HG03521 (cell line): ENCODE measurements around the gene MYCL.

Experiments
- ATAC-seq: cut with Tn5 transposase; IDR thresholded peaks from one replicate; pipeline ENCODE4 v1.9.1; 2021; ENCODE audit warnings: mild to moderate bottlenecking, moderate library complexity; ENCODE audit not compliant: unreplicated experiment

Gene MYCL

DNA sequence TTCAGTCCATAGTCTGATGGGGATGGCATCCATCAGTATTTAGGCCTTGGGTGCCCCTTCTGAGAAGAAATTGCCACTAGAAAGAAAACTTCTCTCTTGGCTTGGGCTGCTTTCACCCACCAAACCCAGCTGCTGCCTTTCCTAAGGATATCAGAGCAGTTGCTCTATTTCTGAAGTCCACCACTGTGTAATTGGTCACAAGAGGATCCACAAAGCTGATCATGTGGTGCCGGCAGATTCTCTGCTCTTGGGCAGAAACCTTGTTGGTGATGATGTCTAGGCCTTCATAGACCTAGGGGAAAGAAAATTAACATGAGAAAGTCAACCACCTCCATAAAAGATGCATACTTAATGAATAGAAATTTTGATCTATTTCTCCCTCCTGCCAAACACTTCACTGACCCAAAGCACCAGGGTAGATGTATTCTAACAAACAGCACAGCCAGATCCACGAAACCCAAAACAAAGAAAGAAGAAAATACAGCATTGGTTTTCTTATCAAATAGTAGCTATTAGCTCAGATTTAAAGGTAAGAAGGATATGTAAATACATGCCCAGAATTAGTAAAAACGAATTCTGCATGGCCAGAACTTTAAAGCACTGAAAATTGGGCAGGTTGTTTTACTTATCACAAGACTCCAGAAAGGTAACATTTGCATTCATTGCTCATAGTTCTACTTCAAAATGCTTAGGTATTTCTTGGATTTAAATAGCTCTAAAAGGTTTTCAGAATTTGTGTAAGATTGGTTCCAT, 44.4 kb downstream of the MYCL start:
- ATAC-seq, result no peak

DNA sequence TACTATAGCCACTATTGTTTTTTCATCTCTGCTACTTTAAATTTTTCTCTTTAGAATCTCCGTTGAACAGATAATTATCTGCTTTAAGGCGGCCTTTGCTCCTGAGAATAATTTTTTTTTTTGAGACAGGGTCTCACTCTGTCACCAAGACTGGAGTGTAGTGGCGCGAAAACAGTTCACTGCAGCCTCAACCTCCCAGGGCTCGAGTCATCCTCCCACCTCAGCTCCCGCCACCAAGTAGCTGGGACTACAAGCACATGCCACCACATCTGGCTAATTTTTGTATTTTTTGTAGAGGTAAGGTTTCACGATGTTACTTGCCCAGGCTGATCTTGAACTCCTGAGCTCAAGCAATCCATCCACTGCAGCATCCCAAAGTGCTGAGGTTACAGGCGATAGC, 47.0 kb downstream of the MYCL start:
- no peak for ATAC-seq

DNA sequence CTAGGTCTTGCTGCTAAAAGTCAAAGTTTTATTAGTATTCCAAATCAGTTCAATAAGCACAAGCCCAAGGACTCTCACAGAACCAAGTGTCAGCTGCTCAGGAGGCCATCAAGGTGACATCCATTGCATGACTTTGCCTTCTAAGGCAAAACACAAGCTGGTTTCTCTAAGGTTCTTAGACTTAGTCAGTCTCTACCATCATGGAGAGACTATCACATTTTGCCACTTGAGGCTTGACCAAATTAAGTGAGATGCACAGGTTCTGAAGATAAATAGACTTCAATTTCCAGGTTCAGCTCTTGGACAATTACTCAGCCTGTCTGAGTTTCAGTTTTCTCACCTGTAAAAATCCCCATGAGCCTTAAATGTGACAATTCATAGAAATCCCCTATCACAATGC, 47.4 kb downstream of the MYCL start:
- no peak for ATAC-seq

DNA sequence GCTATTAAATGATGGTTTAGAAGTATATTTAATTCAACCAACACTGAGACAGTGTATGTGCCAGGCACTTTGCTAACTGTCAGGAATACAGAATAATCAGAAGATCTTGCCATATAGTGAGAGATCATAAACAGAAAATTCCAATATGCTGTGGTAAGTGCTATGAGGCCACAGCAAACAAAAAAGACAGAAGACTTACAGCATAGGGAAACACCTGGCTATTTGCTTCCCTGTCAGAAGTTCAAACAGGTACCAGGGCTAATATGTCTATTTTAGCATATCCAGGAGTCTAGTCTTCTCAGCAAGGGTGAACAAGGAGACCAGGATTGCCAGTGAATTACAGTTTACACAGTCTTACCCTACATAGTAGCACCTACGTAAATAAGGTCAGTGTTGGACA, 48.8 kb downstream of the MYCL start:
- ATAC-seq, result no peak

DNA sequence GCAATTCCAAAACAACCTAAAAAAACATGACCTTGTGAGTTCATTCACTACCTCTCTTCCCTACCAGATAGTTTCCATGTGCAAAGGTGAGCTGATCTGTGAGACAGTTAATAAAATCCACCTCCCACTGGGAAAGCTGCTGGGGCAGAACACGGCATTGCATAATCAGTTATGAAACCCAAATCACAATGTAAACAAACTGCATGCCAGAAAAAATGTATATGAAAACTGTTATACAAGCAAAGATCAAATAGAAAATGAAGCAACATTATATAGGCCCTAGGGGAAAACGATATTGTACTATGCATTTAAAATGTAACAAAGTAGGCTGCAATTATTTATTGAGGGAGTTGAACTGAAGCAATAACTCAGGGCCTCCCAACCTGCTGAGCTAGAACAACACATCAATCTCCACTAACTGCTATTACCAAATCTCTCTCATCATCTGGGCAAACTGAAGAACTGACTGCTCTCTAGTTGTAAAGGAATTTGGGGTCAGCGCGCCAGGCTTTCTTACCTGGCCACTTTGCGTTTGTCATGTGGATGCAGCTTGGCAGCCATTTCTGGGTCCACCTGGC, 49.4 kb downstream of the MYCL start:
- ATAC-seq, result no peak

DNA sequence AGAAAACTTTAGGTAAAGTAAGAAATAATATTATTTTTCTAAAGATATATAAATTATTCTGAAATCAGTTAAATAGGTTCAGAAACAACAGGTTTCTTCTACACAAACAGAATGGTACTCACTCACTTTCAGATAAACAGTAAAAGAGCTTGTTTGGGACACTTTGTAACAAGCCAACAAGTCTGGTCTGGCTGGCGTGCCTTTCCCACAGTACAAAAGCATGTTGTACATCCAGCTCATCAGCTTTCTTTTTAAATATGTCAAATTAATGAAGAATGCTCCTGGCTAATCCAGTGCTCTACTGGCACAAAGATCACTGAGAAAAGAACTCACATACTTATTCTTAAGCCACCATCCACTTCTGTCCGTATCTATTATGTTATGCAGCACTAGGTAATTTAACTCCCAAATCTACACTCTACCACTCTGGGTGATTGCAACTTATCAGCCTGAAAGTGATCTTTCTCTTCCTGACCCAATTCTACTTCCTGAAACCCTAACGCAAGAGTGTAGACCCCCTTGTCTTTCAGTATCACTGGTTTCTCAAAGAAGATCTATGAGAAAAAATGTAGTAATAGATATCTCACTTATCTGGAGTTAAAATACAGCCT, 51.0 kb downstream of the MYCL start:
- no peak for ATAC-seq

DNA sequence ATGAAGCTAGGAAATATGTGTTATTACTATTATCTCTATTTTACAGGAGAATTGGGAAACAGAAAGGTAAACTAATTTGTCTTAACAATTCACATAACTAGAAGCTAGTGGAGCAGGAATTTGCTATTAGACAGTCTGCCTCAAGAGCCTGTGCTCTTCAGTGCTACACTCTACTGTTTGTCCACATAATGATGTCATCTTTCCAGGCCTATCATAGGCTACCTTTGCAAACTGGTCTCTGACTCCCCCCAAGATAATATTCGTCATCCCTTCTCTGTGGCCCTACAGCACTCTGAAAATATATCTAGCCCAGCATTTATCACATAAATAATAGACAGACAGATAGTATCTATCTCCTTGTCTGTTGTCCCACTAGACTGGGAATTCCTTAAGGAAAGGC, 52.5 kb downstream of the MYCL start:
- ATAC-seq, result no peak

DNA sequence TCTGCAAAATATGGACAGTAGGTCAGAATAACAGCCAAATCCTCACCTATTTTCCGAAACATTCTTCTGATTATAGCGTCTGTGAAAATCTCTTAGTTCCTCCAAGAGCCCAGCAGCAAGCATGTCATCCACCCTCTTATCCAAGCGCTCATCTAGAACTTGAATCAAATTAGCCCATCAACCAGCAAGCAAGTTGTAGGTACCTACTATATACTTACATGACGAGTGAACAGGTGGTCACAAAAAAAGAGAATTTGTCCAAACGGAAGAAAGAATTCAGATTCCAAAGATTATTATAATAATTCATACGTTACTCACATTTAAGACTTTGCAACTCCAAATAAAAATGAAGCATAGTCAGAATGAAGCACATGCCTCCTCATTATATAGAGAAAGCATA, 53.8 kb downstream of the MYCL start:
- ATAC-seq, result no peak

DNA sequence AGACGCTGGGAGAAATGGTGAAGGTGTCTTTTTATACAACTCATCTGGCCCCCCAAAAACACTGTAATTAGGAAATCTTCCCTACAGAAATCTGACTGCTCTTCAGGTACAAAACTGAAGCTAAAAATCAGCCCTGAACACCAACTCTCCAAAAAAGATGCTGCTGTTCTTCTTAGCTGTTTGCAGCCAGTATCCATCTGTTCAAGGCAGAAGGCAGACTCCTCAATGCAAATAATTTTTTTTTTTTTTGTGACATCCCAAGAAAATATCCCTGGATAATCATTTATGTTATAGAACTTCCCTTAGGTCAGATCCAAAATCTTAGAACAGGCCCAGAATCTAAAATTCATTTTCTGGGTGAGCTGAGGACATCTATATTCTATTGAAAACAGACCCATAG, 54.9 kb downstream of the MYCL start:
- ATAC-seq, result no peak

DNA sequence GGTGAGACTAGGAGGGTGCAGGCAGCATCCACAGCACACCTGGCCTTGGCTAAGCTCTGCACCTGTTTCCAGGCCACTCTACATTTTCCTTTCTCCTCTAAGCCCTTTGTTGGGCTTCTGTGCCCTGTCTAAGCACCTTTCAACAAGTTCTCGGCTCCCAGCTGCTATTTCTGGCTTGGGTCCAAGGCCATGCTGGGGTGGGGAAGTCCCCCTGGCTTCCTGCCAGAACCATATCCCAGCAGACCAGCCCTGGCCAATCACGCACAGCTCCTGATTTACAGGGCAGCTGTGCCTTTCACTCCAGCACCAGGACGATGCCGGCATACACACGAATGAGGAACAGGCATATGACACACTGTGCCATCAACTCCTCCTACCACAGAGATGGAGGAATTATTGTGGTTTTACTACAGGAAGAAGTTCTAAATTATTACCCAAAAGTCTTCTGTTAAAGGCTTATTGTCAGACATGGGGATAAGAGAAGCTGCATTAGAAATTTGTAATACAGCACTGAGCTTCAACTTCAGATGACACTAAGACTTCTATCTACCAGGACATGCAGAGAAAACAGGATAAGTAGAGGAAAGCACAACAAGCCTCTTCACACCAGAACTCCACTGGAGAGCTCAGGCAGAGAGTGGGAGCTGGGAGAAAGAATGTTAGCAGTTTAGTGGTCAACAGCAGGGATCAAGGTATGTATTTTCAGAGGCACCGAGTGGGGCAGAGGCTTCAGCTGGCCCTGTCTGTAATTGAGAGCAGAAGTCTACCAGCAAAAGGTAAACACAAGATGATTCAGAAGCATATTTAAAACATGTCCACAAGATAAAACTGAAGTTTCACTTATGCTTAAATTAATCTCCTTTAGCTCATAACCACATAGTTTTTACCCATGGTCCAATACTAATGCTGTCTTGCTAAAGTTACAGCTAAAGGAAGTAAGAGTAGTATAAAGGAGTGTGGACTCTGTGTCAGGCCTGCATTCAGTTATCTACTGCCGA, 55.8 kb downstream of the MYCL start:
- ATAC-seq, result no peak
